Measurements from ENCODE around the gene ZNF134.

Gene ZNF134

GRCh38 chr19:57671124-57671895, 57.3 kb downstream of the ZNF134 start:
- Histone ChIP-seq H3K4me3 (ENCODE audit: severe bottlenecking) (no peak overlapping the region), H3K36me3 (ENCODE audit: low read depth) (no peaks in the 10 kb centered on the region), H3K4me1 (ENCODE audit: insufficient read depth, poor library complexity, severe bottlenecking) (no peaks in the 10 kb centered on the region), H3K27ac (ENCODE audit: poor library complexity, severe bottlenecking) (no peak overlapping the region), H3K9me3 (ENCODE audit: severe bottlenecking) (no peaks in the 10 kb centered on the region), H3K27me3 (ENCODE audit: insufficient read depth, poor library complexity, severe bottlenecking) (no peaks in the 10 kb centered on the region)
- no peak for ATAC-seq (ENCODE audit: low read depth)
- DNase-seq (ENCODE audit: low spot score): no peak
- no peak for TF ChIP-seq CTCF (IDR thresholded peaks at IDR 0.05; ENCODE audit: poor library complexity, severe bottlenecking)

- ATAC-seq (ENCODE audit: low read depth) (no peak), DNase-seq (ENCODE audit: low spot score) (no peak)
- no peak overlapping the region for H3K4me3 ChIP-seq (ENCODE audit: severe bottlenecking)
- no peaks in the 10 kb centered on the region for H3K27me3 ChIP-seq (ENCODE audit: insufficient read depth, poor library complexity, severe bottlenecking)
- H3K27ac ChIP-seq (ENCODE audit: poor library complexity, severe bottlenecking): no peak overlapping the region
- no peak for TF ChIP-seq CTCF (IDR thresholded peaks at IDR 0.05; ENCODE audit: poor library complexity, severe bottlenecking)
- H3K9me3 ChIP-seq (ENCODE audit: severe bottlenecking): no peaks in the 10 kb centered on the region
- no peaks in the 10 kb centered on the region for H3K36me3 ChIP-seq (ENCODE audit: low read depth)
- H3K4me1 ChIP-seq (ENCODE audit: insufficient read depth, poor library complexity, severe bottlenecking): no peaks in the 10 kb centered on the region
These were observed 58.4 kb downstream of the ZNF134 start for GRCh38 chr19:57672466-57672865.

Data from RWPE2 (cell line).